HG03342 (cell line): ENCODE results near the gene PPP4R4.
A peak's percentile ranks its signal among the peaks of the same experiment; 100 is the strongest.

Experiments used
- ATAC-seq: cut with Tn5 transposase; IDR thresholded peaks from one replicate; pipeline ENCODE4 v1.9.1; 2021; ENCODE audit warnings: mild to moderate bottlenecking, moderate library complexity; ENCODE audit not compliant: unreplicated experiment

PPP4R4 gene, protein sequence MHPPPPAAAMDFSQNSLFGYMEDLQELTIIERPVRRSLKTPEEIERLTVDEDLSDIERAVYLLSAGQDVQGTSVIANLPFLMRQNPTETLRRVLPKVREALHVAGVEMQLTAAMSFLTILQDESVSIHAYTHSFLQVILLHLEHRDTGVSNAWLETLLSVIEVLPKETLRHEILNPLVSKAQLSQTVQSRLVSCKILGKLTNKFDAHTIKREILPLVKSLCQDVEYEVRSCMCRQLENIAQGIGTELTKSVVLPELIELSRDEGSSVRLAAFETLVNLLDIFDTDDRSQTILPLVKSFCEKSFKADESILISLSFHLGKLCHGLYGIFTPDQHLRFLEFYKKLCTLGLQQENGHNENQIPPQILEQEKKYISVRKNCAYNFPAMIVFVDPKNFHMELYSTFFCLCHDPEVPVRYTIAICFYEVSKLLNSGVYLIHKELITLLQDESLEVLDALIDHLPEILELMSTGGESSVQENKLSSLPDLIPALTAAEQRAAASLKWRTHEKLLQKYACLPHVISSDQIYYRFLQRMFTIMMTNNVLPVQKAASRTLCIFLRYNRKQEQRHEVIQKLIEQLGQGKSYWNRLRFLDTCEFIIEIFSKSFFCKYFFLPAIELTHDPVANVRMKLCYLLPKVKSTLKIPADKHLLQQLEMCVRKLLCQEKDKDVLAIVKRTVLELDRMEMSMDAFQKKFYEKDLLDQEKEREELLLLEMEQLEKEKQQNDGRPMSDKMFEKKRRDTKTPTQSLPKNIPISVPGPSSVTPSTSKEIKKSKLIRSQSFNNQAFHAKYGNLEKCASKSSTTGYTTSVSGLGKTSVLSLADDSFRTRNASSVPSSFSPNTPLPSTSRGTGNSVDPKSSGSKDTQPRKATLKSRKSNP

DNA sequence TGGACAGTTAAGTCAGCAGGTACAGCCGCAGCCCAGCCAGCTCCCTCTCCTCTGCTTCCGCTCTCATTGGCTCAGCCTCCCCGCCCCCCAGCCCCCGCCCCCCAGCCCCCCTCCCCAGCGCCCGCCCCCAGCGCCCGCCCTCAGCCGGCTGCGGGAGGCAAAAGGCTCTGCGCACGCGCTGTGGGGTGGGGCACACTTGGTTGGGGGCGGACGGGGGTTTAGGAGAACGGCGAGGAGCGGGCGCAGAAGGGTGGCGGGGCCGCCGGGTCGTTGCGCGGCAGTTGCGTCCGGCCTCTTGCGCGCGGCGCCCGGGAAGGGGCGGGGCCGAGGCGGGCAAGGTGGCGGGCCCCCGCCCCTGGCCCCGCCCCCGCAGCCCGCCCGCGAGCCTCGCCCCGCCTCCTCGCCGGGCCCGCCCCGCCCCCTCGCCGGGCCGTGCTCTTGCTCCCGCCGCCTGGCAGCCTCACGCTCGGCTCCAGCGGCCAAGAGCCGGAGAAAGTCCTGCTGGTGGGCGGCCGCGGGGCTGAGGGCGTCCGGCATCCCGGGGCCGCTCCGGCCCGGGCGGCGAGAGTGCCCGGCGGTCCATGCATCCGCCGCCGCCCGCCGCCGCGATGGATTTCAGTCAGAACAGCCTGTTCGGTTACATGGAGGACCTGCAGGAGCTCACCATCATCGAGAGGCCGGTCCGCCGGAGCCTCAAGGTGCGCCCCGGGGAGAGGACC, at the start of gene PPP4R4:
TSS of gene PPP4R4 (plus strand) at position 438 of the 719 bp plus-strand sequence. CDS start at position 582, 144 bp downstream.
- ATAC-seq, result peak; percentile 81

DNA sequence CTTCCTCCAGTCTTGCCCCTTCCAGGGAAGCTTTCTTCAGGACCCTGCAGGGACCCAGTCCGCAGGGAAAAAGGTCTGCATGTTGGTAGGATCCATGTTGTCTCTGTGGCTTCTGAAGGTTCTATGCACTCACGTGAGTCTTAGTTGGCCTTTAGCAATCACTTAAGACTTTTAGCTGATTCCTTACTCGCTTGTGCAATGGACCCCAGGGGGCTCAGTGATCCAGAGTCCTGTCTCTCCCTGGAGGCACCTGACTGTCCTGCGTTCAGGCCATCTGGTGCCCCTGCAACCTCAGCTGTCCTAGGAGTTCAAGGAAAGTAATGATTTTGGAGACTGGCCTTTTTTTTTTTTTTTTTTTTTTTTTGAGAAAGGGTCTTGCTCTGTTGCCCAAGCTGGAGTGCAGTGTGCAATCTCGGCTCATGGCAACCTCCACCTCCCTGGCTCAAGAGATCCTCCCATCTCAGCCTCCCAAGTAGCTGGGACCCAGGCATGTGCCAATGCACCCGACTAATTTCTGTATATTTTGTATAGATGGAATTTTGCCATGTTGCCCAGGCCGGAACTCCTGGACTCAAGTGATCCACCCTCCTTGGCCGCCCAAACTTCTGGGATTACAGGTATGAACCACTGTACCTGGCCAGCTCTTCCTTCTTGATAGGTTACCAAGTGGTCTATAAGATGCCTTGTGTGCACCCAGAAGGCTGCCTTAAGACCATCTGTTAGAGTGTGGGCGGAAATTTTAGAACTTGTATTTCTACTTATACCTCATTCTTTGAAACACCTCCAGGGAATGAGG, 49.3 kb upstream of the PPP4R4 start:
- no peak for ATAC-seq

DNA sequence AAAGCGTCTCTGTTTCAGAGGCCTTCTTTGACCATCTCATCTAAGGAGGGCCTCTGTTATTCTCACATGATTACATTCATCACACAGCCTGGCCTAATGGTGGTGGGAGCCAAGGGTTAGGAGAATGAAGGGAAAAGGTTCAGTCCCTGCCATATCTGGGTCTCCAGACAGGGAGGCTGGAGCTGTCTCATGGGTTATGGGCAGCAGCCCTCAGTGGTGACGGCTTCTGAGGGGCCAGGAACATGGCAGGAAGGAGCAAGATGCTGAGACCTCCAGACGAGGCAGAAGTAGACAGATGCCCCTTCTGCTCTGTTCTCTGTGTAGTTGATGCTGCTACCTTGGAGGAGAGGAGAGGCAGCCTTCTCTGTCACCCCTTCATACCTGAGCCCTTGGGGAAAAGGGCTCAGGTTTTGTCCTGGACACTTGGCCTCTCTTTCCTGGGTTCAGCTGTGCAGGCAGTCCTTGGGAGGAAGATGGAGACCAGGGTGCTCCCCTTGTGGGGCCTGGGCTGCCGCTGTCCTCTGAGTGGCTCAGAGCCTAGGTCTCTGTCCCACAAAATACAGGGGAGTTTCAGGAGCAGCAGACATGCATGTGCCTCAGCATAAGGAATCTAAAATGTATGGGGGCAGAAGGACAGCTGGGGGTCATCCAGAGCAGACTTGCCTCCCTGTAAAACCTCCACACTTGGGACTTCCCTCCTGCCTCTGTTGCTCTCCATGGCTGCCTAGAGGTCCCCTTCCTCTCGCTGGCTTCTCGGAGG, 48.3 kb upstream of the PPP4R4 start:
- ATAC-seq, result no peak

DNA sequence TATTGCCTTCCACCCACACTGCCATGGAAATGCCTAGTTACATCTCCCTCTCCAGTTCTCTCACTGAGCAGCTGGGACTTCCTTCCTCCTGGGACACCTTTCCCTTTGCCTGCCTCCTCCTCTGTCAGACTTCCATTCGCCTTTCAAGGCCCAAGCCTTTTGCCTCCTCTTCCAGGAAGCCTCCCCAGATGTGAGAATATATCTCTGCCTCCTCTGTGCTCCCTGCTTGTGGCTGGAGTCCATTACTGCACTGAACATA, 47.8 kb upstream of the PPP4R4 start:
- ATAC-seq, result no peak

DNA sequence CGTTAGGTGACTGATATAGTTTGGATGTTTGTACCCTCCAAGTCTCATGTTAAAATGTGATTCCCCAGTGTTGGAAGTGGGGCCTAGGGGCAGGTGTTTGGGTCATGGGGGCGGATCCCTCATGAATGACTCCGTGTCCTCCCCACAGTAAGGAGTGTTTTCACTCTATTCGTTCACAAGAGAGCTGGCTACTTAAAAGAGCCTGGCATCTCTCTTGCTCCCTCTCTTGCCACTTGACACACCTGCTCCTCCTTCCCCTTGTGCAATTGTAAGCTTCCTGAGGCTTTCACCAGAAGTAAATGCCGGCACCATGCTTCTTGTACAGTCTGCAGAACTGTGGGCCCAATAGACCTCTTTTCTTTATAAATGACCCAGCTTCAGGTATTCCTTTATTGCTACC, 47.3 kb upstream of the PPP4R4 start:
- no peak for ATAC-seq

DNA sequence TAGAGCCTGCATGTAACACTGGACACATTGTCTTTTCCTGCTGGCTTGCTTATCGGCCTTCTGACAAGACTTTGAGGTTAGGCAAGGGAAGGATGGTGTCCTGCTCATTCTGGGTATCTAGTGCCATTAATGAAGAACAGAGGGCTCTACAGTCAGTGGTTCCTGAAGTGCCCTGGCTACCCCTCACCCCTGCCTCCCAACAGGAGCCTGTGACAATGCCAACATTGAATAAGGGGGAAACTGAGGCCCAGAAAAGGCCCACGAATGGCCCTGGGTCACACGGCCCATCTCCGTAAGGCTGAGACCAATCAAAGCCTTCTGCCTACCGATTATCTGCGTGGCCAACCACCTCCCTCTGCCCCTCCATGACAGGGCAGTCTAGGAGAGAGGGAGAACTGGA, 46.8 kb upstream of the PPP4R4 start:
- ATAC-seq, result no peak

DNA sequence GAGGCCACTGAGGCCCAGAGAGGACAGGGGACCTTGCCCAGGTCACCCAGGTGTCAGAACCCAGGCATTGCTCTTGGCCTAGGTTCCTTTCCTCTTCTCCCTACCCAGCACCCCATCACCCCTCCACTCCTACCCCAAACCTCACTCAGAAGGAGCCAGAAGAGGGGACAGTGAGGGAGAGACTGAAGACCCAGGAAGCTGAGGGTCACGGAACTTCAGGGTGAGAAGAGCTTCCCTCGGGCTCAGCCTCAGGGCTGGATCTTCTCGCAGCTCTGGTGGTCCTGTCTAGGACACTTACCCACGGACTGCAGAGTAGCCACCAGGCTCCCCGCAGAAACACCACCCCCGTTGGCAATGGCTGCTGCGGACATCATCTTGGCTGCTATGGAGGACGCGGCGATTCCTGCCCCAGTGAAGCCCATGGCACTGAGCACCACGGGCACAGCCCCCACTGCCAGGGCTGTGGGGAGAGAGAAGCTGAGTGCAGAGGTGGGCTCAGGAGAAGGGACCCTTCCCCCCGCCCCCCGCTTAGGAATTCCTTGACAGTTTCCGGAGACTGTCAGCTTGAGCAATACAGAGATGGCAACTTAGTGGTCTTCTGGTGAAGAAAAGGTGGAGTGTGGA, 45.8 kb upstream of the PPP4R4 start:
- ATAC-seq, result no peak

DNA sequence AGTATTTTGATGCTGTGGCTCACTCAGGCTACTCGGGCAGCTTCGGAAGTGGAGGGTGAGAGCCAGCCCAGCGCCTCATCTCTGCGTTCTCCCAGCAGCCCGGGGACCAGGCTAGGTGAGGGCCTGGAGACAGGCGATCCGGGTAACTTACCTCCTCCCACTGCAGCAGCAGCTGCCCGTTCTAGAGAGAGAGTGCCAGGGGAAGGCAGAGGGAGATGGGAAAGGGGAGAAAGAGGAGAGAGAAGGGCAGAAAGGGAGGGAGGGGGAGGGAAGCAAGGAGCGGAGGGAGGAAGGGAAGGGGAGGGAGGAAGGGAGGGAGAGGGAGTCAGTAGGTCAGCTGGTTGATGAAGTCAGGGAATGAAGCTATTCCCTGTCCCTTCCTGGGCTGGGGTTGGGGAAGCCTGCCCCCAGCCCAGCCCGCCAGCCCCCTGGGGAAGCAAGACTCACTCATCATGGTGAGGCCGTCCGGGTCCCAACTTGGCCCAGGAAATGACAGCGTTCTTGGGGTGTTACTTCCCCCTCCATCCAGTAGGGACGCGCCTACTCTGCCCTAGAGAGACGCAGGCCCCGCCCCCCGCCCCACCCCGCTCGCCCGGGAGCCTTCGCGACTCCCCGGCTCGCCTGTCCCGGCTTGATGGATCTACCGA, 44.9 kb upstream of the PPP4R4 start, which contains the start of gene IFI27L2:
TSS of gene IFI27L2 (minus strand) at position 494 of the 647 bp plus-strand sequence. CDS start at position 454, 40 bp downstream.
- peak; percentile 89 for ATAC-seq

DNA sequence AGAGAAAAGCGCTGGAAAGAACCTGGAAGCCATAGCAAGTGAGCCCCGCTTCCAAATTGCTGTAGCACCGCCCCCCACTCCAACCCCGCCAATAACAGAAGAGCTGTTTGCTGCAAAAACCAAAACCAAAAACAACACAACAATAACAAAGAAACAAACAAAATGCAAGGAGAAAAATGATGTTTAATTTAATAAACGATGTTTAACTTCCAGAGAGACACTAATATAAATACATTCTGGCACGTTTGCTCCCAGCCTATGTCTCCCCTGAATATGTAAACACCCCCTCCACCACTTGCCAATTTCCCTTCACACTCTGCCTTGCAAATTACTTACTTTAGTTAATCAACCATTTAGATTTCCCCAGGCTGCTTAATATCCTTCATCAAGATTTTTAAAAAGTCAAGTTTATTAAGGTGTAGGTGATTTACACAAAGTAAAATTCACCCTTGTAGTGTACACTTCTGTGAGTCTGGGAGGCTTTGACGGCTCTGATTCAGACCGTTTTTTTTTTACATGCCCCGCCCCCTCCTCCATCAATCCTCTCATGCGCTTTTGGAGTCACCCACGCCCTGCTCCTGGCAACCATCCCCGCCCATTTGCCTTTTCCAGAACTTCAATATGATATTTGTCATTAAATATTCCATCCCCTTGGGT, 44.2 kb upstream of the PPP4R4 start:
- ATAC-seq, result no peak

DNA sequence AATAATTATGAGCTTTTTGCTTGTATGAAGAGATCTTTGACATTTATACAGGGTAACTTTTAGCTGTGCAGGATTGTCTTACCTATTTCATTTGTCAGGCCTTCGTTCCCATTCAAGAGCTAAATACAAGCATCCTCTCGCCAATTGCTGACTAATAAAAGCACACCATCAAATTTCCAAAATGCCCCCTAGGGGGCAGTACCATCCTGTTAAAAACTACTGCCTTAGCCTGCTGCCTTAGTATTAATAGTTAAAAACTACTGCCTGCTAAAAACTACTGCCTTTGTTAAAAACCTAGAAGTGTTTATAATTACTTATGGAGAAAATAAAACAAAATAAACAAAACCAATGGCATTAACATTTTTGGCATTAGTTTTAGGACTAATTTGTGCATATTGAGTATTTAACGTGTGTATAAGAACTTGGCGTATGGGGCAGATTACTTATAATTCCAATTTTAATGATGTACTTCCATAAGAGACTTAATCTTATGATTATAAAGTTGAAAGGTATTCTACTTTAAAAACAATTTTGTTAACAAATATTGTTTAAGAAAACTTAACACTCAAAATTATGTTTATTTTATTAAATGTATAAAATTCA, 41.7 kb upstream of the PPP4R4 start:
- peak; percentile 50 for ATAC-seq

DNA sequence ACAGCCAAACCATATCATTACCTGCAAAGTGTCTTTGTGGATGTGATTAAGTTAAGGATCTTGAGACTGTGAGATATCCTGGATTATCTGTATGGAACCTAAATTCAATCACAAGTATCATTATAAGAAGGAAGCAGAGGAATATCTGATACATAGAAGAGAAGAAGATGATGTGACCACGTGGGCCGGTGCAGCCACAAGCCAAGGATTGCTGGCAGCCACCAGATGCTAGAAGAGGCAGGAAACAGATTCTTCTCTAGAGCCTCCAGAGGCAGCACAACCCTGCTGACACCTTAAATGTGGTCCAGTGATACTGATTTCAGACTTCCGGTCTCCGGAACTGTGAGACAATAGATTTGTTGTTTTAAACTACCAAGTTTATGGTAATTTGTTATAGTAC, 38.6 kb upstream of the PPP4R4 start:
- no peak for ATAC-seq

DNA sequence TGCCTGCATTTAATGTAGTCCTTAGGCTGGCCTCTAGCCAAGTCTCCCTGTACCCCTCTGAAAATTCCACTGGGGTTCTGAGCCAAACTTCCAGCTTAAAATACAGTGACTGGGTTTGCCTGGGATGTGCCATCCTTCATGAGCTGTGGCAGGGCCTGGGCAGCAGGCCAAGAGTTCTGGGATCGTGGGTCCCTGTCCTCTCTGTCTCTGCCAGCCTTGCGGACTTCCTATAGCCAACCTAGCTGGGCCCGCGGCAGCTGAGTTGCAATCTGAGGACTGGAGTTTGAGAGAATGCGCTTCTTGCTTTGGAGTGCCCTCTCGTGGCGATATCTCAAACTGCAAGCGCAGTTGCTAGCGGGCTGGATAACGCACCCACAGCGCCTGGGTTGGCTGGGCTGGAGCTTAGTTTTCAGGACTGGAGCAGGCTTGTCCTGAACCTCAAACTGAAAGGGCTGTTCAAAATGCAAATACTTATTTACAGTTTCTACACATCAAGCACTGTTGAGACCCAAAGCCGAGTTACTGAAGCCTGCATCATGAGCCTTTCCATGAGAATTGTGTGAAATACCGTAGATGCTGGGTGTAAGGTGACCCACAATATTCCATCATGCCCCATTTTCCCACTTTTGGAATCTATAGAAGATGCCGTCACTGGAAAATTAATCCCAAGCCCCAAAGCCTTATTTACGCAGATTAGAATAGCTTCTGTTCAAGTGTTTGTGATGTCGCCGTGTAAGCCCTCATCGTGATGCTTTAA, 37.4 kb upstream of the PPP4R4 start:
- ATAC-seq, result no peak

DNA sequence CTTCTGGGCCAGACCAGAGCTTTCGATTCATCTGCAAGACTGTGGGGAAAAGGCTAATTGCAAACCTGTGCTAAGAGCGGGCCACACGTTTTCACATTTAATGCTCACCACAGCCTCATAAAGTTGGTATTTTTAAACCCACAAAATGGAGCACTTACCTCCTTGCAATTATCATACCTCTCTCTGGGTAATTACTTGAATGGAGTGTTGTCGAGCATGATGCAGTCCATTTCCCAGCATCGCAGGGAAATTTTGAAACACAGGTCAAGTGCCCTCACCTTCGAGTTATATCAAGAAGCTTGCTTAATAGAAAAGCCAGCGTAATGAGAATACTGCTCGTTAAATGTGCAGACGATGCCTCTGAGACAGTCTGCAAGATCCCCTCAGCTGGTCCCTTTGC, 35.9 kb upstream of the PPP4R4 start:
- ATAC-seq, result no peak

DNA sequence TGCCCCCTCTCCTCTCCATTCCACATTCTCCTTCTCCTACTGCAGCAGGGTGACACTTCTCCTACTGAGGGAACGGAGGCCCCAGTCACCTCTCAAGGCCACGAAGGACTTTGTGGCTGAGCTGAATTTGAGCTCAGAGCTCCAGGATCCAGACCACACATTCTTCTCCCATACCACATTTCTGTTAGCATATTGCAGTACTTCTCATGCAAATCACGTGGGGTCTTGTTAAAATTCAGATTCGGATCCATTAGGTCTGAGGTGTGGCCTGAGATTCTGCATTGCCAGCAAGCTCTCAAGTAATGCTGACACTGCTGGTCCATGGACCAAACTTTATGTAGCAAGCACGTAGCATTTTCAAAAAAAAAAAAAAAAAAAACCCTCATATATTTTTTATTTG, 35.1 kb upstream of the PPP4R4 start:
- ATAC-seq, result no peak

DNA sequence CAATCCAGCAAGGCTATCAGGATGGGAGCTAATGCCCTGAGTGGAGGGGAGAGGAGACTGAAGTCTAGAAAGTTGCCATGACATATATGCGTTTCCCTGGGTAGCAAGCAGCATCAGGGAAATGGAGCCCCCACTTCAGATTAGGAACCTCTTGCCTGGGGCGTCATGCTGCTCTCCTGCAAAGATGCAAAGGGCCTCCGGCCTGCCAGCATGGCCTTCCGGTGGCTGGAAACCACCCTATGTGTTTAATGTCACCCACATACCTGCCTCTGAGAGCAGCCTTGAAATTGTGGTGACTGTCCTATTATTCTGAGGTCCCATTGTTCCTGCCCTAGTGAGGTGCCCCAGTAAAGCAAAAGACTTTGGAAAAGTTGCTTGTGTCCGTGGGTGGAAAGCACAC, 34.7 kb upstream of the PPP4R4 start:
- ATAC-seq, result no peak

DNA sequence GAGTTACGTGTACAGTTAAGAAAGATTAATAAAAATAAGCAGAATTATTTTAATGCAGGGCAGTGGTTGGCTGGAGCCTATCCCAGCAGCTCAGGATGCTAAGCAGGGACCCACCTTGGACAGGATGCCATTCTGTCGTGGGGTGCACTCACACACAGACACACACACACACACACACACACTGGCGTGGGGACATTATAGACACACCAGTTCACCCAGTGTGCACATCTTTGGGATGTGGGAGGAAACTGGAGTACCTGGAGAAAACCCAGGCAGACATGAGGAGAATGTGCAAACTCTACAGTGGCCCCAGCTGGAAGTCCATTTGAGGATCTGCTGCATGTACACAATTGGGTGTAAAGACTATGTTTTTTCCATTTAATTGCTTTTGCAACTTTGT, 31.9 kb upstream of the PPP4R4 start:
- no peak for ATAC-seq

DNA sequence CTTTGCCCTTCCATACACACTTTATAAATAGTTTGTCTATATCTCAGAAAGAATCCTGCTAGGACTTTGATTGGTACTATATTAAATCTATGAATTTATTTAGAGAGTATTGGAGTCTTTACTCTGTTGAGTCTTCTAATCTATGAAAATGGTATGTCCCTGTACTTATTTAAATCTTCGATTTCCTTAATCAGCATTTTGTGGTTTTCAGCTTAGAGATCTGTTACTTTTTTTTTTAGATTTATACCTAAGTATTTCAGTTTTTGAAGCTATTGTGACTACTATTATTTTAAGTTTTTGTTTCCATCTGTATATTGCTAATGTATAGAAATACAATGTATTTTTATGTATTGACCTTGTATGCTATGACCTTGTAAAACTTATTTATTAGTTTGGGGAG, 31.3 kb upstream of the PPP4R4 start:
- ATAC-seq, result no peak
